HG02981 (cell line): ENCODE data around the gene BLTP3A.
"Not testable (repeated sequence)": the region's sequence is repeated elsewhere in the genome, so short reads cannot be mapped to it uniquely, and the experiment has no call there.

ENCODE experiments used
- ATAC-seq: cut with Tn5 transposase; IDR thresholded peaks from one replicate; pipeline ENCODE4 v1.9.1; 2021; ENCODE audit warnings: mild to moderate bottlenecking, moderate library complexity; ENCODE audit not compliant: unreplicated experiment

BLTP3A gene

GRCh38 chr6:34792605-34793500, 970 bp downstream of the BLTP3A start:
- no peak for ATAC-seq

GRCh38 chr6:34793877-34794276, 2.0 kb downstream of the BLTP3A start:
- ATAC-seq: no peak

DNA sequence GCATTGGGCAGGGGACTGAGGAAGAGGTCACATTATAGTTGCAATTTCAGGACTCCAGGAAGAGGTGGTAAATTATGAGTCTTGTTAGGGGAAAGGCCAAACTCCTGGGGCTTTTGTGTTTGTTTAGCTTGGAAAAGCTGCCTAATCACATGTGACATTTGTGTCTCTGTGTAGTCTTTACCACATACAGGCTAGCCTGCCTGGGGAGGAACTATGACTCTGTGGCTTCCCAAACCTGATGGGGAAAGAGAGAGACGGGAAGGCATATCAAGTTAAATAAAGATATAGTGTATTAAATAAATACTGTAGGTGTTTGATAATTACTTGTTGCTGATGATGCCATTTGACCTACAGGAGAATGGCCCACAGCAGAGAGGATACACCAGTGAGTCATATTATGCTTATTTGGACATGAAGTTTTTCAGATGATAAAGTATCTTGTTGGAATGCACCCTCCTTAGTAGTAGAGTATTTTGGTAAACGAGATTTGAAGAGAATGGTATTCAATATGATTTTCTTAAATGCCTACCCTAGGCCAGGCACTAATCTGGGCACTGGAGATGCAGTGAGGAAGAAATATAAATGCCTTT, 4.0 kb downstream of the BLTP3A start:
- ATAC-seq: no peak

- ATAC-seq: no peak
Measured at GRCh38 chr6:34798057-34798456, 6.2 kb downstream of the BLTP3A start.

DNA sequence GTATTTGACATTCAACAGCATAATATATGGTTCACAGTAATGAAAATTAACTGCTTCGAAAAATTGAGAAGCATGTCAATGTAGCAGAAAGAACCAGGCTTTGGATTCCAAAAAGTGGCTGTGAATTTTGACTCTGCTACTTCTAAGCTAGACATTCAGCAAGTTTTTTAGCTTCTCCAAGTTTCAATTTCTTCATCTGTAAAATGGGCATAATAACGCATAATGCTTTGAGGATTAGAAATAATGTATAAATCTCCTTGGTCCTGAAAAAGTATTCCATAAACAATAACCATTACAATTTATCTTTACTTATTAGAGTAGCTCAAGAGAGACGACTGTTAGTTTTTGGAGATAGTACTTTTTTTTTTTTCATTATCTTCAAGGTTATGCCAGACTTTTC, 7.7 kb downstream of the BLTP3A start:
- no peak for ATAC-seq

DNA sequence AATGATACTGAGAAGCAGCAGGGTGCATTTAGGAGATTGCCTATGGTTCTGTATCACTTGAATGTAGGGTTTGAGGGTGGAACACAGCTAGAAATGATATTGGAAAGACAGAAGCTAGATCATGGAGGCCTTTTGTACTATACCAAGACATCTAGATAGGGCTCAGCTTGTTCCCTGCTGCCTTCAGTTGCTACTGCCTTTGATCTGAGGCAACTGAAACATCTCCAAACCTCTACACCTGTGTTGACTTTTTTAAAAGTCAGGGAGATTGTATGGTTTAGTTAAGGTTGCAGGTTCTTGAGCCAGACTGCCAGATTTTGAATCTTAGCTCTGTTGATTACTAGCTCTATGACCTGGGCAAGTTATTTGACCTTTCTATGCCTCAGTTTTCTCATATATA, 12.7 kb downstream of the BLTP3A start:
- no peak for ATAC-seq

- not testable (repeated sequence) for ATAC-seq
Measured at GRCh38 chr6:34805074-34805473, 13.2 kb downstream of the BLTP3A start.

GRCh38 chr6:34806738-34807453, 15.0 kb downstream of the BLTP3A start:
- no peak for ATAC-seq

DNA sequence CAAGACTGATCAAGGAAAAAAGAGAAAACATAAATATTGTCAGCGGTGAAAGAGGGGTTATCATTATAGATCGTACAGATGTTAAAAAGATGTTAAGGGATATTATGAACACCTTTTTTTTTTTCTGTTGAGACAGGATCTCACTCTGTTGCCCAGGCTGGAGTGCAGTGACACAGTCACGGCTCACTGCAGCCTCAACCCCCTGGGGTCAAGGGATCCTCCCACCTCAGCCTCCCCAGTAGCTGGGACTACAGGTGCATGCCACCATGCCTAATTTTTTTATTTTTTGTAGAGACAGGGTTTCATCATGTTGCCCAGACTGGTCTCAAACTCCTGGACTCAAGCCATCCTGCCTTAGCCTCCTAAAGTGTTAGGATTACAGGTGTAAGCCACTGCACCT, 16.6 kb downstream of the BLTP3A start:
- not testable (repeated sequence) for ATAC-seq

GRCh38 chr6:34809419-34809818, 17.5 kb downstream of the BLTP3A start:
- not testable (repeated sequence) for ATAC-seq

DNA sequence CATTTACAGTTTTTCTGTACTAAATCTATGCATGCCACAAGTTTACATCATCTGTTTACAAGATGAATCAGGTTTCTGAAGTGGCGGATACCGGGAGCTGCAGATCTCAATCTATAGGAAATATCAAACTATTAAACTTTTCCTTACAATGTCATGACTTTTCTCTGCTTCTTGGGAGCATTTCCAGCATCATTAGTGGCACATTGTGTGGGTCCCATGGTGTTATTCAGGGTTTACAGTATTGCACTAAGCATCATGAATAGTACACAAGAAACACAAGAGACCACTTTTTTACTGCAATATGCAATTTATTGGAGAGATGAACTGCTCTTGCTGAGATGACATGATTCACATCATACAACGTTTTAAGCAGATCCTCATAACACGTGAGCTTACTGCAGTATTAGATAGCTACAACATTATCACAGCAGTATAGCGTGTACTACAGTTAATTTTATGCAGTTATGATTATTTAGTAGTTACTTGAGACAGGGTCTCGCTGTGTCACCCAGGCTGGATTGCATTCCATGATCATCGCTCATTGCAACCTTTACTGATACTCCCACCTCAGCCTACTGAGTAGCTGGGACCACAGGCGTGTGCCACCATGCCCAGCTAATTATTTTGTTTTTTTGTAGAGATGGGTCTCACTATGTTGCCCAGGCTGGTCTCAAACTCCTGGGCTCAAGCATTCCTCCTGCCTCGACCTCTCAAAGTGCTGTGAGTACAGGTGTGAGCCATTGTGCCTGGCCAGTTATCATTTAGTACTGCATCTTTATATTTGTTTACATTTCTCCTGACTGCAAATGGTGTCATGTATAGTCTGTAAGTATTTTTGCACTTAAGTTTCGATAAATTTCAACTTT, 18.4 kb downstream of the BLTP3A start:
- ATAC-seq: no peak

DNA sequence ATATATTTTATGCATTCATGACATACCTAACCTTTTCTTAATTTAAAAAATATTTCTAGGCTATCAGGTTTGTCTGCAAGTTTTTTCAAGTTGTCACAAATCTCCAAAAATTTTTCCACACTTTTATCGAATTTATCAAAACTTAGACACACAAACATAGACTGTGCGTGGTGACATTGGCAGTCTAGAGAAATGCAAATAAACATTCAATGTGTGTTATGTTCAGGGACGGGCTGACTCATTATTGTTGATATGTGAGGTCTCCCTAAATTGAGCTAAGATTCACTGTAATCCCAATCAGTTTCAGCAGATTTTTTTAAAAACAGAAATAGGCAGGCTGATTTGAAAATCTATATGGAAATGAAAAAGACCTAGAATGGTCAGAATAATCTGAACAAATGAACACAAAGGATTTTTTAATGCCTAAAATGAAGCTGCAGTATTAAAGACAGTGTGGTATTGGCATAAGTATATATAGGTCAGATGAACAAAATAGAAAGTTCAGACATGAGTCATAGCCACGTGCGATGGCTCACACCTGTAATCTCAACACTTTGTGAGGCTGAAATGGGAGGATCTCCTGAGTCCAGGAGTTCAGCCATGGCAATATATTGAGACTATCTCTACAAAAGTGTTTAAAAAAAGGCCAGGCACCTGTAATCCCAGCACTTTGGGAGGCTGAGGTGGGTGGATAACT, 19.2 kb downstream of the BLTP3A start:
- peak; percentile 83 for ATAC-seq

DNA sequence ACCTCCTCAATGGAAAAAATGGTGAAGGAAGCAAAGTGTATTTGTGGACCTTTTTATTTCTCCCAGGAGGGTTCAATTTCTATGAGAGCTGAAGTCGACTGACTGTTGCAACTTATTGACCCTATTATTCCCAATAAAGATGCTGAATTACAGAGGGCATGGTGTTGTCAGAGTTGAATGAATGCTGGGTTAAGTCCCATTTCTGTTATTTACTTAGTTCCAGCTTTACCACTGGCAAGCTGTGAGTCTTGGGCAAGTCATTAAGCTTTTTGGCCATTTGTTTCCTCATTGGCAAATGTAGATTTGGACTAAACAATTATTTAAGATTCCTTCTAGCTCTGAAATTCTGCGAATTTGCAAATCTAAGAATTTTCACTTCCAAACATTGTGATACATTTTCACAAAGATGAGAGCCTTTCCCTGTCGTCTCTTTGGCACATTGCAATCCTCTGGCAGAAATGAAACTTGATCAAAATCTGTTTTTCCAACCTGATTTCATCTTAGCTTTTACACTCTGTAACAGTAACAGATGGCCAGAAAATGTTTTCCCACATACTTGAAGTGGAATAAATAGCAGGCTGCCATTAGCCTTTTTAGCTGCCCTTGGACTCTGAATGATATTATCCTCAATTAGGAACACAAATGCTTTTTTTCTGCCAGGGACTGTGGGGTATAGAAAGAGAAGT, 21.3 kb downstream of the BLTP3A start:
- no peak for ATAC-seq

DNA sequence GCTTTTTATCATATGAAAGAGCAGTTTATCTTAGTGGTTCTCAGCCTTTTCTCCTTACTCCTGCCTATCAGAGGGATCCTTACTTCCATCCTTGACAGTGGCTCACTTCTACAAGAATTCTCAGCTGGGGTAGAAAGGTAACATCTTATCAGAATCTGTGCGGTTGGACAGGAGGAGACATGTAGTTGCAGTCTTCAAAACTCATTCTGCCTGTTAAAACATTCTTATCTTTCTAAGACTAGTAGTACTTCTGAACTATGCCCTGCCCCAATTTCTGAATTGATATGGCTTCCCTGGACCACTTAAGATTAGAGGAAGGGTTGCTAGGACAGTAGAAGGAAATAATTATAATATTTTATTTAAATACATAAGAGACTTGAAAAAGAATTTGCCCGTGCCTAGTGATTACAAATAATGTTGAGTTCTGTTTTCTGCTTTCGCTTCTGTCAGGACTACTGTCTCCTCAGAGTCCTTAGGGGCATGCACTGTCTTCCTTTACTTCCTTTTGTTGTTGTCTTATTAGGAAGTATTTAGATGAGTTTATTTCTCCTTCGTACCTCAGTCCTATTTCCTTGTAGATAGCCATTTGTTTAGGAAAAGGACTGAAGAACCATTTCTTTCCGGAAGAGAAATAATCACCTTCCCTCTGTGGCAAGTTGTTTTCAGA, 24.9 kb downstream of the BLTP3A start:
- ATAC-seq: no peak

GRCh38 chr6:34817446-34817845, 25.6 kb downstream of the BLTP3A start:
- ATAC-seq: no peak

DNA sequence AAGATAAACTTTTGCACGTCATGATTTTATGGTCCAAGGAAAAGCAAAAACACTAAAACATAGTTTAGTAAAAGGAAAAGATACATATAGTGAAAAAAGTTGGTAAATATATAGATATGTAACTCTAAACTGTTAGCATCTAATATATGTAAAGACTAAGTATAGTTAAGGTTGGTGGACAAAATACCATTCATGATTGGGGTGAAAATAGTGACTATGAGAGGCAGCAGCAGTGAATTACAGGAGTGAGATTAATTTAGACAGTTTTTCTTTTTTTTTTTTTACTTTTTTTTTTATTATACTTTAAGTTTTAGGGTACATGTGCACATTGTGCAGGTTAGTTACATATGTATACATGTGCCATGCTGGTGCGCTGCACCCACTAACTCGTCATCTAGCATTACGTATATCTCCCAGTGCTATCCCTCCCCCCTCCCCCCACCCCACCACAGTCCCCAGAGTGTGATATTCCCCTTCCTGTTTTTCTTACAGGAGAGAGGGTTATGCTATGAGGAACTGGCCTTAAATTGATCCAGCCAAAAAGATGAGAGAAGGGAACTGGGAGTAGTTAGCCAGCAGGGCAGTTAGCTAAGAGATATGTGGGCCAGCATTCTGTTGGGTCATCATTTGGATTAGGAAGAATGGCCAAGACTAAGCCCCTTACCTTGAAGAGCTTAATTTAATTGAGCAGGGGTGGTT, 27.1 kb downstream of the BLTP3A start:
- ATAC-seq: not testable (repeated sequence)

DNA sequence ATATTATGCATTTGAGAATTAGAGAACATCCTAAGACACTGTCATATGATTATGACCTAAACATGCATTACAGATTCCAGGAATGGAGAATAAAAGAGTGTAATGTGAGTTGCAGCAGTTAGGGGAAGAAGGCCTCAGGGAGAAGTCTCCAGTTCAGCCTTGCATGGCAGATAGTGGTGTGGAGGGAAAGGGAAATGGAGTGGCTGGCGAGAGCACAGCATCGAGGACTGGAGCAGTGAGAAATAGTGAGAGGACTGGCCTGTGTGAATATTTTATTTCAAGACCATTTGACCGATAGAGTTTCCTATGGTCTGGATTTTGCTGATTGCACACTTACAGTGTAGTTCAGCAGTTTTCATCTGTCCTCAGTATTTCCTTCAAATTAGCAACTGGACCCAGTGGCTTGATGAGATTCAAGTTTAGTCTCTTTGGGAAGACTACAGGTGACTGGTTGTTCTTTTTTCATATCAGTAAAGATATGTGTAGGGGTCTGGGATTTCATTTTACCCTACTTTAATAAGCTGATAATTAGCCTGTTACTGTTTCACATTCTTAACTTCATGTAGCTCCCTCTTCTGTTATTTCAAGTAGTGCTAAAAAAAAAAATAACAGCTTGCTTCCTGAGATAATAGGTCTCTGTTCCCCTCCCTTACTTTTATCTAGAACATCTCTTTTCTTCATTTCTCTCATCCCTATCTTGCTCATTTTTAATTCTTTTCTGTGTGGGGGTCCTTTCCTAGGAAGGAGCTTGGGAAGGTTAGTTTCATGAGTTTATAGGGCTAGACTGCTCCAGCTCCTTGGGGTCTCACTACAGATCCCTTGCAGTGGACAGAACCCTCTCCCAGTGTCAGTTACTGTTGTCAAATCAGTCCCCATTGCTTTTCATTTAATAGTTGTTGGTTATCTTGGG, 27.9 kb downstream of the BLTP3A start:
- no peak for ATAC-seq
